HG03280 (cell line): ENCODE results near the gene COTL1.

Experiments
- ATAC-seq: cut with Tn5 transposase; IDR thresholded peaks from one replicate; pipeline ENCODE4 v1.9.1; 2021; ENCODE audit warnings: mild to moderate bottlenecking, moderate library complexity; ENCODE audit not compliant: unreplicated experiment

COTL1 gene, protein sequence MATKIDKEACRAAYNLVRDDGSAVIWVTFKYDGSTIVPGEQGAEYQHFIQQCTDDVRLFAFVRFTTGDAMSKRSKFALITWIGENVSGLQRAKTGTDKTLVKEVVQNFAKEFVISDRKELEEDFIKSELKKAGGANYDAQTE

DNA sequence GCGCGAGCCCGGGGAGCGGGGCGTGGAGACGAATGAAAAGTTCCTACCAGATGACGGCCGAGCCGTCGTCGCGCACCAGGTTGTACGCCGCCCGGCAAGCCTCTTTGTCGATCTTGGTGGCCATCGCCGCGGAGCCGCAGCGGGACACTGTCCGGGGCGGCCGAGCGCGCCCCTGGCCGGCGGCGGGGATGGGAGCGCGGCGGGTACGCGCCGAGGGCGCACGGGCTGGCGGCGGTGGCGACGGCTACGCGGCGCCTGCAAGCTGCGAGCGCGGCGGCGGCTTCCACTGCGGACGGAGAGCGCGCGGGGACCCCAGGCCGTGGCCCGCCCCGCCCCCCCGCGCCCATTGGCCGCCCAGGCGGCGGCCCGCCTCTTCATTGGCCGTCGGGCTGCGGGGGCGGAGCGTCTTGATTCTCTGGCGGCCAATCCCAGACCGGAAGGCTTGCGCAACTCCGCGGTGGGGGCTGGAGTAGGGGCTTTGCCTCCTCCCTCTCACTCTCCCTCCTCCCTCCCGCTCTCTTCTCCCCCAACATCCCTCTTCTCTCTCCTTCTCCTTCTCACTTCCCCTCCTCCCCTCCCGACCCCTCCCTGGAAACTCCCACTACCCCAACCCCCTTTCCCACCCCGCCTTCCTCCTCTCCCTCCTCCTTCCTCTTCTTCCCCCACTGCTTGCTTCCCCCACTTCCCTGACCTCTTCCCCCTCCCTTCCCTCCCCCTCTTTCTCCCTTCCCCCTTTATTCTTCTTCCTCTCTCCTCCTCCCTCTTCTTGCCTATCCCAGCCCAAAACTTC lies at the start of gene COTL1:
COTL1 (minus strand) TSS at position 288 of the 790 bp plus-strand sequence; CDS start at position 124, 164 bp downstream.
- peak; percentile 76 for ATAC-seq

DNA sequence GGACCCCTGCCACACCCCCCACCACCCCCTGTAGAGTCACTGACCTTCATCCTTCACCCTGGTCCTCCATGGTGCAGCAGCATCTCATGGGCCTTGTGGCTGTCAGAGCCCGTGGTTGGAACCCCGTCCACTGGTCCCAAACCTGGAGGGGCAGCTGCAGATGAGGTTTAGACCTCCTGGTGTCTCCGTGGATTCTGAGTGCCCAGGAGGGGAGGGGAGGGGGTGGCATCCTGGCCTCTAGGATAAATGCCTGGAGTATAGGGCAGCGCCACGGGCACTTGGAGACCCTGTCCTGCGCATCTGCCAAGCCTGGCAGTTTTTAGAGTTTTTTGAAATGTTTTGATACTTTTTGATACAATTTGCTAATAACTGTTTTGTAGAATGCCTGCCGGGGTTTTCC lies 48.0 kb upstream of the COTL1 start:
- no peak for ATAC-seq

DNA sequence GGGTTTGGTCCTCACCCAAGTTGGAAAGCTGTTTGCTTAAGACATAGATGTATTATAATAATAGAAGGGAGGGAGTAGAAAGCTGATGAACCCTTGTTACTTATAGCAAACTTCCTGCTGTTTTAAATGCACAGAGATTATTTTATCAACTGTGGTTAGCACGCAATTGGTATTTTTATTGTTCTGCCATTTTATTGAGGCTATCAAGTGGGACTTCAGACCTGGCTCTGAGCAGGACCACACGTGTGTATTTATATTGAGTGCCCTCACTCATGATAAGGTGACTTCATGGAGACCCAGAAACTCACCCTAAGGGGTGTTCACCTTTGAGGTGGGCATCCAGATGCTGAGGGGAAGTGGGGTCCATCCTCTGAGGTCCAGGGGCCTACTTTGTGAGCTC lies 47.5 kb upstream of the COTL1 start:
- no peak for ATAC-seq

DNA sequence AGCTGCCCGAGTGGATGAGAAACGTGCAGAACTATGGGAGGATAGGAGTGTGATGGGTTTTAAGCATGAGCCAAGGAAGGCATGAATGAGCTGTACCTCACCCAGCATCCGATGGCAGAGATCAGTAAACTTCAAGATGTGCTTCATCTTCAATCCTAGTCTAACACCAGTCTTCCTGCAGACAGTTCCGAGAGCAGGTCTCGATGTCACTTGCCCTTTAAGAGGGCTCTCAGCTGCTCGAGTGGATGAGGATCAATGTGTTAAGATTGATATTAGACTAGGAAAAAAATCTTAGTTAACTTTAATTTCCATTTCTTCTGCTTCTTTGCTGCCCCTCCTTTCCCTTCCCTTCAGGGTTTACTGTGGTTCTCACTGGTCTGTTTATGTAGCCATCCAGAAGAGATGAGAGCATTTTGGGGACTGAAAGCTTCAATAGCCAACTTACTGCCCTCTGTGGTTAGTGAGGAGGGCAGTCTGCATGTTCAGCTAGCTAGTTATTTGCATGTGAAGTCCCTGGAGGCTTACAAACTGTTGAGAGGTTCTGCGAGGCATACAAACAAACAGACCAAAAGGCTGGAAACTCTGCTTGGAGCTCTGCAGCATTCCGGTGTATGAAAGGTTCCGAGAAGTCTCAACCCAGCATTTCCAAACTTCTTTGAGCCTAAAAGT lies 45.7 kb upstream of the COTL1 start:
- ATAC-seq: no peak

- no peak for ATAC-seq
Measured at GRCh38 chr16:84662471-84662870, 44.6 kb upstream of the COTL1 start.

- ATAC-seq: no peak
Measured at GRCh38 chr16:84661418-84662060, 43.7 kb upstream of the COTL1 start.

DNA sequence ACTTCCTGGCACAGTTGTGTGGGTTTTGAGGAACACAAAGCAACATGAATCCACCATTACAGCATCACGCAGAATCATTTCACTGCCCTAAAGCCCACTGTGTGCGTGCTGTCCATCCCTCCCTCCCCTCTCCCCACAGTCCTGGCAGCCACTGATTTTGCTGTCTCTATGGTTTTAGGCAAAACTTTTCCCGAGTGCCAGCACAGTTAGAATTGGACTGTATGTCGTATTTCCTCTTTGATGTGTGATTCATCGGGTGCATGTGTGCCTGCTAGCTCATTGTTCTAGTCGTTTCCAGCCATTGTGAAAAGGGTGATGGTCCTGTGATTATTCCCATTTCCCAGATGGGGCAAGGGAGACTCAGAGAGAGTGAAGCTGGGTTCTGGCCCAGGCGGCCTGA lies 43.1 kb upstream of the COTL1 start:
- ATAC-seq: no peak

GRCh38 chr16:84659656-84660300 lies 41.9 kb upstream of the COTL1 start:
- no peak for ATAC-seq

DNA sequence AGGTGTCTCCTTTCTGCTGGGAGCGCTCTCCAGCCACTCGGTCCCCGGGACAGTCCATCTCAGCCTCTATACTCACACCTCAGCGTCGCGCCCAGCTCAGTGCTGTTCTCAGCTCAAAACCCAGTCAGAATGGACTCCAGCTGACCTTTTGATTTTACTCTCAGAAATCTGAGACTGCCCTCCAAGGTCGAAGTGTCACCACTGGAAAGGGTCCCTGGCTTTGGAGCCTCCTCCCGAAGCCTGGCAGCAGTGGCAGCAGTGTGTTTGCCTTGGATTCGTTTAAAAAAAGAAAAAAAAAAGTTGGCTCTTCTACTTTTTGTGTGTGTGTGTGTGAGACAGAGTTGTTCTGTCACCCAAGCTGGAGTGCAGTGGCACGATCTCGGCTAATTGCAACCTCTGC lies 40.8 kb upstream of the COTL1 start:
- no peak for ATAC-seq

DNA sequence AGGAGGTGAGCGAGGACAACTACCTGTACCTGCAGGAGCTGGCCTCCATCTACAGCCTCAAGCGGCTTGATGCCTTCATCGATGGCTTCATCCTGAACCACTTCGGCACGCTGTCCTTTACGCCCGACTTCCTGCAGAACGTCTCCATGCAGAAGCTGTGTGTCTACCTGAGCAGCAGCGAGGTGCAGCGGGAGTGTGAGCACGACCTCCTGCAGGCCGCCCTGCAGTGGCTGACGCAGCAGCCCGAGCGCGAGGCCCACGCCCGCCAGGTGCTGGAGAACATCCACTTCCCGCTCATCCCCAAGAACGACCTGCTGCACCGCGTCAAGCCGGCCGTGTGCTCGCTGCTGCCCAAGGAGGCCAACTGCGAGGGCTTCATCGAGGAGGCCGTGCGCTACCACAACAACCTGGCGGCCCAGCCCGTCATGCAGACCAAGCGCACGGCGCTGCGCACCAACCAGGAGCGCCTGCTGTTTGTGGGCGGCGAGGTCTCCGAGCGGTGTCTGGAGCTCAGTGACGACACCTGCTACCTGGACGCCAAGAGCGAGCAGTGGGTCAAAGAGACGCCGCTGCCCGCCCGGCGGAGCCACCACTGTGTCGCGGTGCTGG lies 39.5 kb upstream of the COTL1 start:
- ATAC-seq: no peak

DNA sequence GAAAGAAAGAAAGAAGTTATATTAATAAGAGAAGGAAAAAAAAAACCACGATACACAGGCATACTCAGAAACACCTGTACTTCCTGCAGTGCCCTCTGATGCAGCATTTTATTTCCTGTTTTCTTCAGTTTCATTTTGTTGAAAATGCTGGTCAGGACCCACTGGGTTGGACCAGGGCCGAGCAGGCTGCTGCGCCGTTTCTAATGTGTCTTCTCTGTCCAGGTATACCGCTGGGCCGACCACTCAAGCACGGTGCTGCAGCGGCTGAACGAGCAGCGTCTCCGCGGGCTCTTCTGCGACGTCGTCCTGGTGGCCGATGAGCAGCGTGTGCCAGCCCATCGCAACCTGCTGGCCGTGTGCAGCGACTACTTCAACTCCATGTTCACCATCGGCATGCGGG lies 38.8 kb upstream of the COTL1 start:
- no peak for ATAC-seq

DNA sequence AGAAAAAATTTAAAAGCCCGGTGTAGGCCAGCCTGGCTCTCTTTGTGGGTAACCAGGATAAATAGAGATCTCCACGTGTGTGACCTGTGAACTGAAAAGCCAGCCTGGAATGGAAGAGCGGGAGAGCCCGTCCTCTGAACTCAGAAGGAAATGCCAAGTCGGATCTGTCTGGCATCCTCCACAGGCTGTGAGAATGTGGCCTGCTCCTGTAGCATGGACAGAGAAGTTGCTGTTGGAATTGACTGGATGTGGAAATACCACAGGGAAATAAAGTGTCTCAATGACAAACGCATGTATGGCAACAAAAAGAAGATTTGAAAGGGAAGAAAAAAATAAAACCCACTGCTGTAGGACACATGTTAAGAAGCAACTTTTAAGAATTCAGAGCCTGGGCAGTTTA lies 37.1 kb upstream of the COTL1 start:
- ATAC-seq: no peak

DNA sequence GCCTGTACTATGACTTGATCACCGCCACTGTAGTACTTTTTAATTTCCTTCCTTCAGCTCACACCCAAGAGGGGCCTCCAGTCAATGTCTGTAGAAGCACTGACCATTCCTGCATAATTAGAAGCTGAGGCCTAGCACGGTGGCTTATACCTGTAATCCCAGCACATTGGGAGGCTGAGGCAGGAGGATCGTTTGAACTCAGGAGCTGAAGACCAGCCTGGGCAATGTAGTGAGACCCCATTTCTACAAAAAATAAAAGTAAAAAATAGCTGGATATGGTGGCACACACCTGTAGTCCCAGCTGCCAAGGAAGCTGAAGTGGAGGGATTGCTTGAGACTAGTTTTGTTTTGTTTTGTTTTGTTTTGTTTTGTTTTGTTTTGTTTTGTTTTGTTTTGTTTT lies 36.4 kb upstream of the COTL1 start:
- no peak for ATAC-seq

DNA sequence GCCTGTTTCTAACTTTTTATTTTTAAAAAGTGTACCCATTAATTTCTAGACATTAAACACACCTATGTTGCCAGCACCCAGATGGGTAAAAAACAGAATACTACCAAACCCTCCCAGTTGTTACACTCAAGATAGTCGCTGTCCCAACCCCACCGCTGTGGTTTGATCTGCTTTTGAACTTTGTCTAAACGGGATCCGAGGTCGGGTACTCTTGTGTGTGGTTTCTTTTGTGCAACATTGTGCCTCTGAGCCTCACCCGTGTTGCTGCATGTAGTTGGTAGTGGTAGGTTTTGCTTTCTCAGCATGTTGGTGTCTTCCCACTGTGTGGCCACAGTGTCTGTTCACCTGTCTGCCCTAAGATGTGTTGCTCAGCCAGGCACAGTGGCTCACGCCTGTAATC lies 34.7 kb upstream of the COTL1 start:
- ATAC-seq: no peak

DNA sequence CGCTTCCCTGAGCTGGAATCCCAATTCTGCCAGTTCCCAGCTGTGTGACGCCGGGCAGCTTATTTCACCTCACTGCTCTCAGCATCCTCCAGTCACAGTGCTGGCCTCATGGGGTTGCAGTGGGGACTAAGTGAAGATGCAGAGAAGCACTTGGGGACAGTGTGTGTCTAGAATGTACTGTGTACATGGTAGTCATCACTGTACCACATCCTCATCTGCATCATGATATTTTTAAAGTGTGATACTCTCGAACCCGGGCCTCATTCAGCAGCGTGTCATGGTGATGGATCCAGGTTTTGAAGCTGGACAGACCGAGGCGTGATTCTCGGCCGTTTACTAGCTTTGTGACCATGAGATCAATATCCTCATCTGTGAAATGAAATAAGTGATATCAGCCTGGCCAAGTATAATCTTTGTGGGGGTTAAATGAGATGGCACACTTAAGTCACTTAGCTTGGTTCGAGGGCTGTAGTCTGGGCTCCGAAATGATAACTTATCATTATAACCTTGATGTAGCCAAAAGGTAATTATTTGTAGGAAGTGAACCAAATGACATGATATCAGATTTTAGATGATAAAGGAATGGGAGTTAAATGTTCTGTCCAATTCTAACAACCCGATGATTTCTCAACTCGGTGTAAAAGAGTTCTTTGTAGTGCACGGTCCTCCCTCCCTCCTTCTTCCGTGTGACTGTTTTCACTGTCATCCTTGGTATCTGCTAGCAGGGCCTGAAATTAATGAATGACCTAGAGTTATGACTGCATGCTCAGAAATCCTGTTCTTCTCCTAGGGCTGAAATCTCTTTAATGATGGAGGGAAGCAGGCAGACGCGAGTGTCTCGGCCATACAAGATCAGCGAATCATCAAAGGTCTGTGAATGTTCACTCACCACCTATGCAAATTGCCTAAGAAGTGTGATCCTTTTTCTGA lies 32.4 kb upstream of the COTL1 start:
- no peak for ATAC-seq

- no peak for ATAC-seq
Measured at GRCh38 chr16:84649511-84649861, 31.6 kb upstream of the COTL1 start.

DNA sequence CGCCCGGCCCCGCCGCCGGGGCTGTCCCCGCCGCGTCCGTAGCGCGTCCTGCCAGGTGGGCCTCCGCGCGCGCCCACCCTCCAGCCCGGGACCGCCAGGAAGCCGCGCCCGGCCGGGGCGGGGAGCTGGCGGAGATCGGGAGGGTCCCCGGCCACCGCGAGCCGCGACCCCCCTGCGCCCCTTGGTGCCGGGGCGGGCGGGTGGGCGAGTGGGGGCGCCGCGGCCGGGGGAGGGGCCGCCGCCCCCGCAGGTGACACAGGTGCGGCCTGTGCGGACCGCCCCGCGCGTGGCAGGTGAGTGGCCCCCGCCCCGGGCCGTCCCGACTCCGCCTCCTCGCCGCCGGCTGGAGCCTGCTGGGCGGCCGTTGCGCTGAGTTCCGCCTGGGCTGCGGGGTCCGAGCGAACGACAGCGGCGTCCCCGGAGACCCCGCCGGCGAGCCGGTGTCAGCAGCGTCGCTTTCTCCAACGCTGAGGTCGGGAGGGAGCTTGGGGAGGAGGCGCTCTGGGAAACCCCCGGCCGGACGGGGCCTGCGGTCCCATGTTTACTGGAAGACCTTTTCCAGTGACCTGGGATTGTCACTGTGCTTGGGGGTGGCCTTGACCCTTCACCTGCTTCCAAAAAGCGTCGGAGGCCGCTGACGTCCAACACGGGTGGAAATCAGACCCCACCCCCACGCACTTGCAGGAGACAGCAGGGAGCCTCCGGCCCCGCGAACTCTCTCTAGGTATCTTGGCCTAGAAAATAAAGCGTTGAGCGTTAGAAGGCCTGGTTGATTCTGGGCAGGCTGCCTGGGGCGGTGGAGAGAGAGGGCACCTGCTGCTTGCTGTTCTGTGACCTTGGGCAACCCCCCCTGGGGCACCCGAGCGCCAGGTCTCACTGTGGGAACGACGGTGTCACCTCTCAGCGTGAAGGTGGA lies 31.0 kb upstream of the COTL1 start:
- peak; percentile 74 for ATAC-seq

DNA sequence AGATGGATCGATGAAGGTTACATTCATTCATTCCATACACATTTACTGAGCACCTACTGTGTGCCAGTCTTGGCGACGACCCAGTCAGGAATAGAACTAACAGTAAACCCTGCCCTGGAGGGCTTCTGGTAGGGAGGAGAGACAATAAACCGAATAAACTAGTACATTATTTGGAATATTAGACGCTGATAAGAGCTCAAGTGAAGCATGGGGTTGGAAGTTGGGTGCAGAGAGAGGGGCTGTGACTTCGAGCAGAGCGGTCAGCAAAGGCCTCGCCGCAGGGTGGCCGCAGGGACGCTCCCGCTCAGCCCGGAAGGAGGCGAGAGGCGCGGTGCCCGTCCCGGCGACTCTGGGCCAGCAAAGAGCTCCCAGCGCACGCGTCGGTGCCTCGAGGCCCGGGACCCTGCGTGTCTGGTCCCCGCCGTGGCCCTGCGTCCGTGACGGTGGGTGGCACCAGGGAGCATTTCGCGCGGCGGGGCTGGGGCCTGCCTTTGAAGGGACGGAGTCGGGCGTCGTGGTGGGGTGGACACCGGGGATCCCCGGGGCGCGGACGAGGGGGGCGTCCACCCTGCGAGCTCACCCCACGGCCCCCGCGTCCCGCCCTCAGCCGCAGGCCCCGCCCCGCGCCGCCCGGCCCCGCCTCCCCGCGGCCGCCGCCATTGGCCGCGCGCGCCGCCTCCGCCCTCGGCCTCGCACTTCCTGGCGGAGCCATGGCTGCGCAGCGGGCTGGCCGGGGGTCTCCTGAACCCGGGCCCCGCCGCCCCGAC lies 30.1 kb upstream of the COTL1 start, which contains the start of gene KLHL36:
KLHL36 (plus strand) TSS at position 684 of the 767 bp plus-strand sequence. CDS start 2,357 bp downstream, outside the sequence.
- ATAC-seq: peak; percentile 76
